Spleen (tissue), 11 donors: ENCODE results near the gene ZFHX2. TPM values are rescaled to one million over a fixed set of nuclear protein-coding genes. Genes with fewer than 3 reads are reported as not detected.

ENCODE experiments used
- DNase-seq: peaks from one replicate; pipeline ENCODE4 v3.0.0-alpha.2; 2020
- H3K27ac ChIP-seq, 8 donors: fragments of 200-600 bp; sonication (generic) in 7 of 8; 1 replicate in 4 of 8; 2 replicates in 4 of 8; pipeline versions ENCODE4 v1.5.0 to v1.8.0; 2016 to 2021; ENCODE audit warnings: inconsistent platforms in 4 of 8, mild to moderate bottlenecking in 4 of 8, moderate library complexity in 1 of 8
- H3K27me3 ChIP-seq, 7 donors: fragments of 200-600 bp; sonication (generic) in 6 of 7; replicated peaks in 1 of 7; 1 replicate in 4 of 7; 2 replicates in 3 of 7; pipeline versions ENCODE4 v1.5.0 to v1.8.0; 2016 to 2021; ENCODE audit warnings: inconsistent platforms in 3 of 7, mild to moderate bottlenecking in 1 of 7
- H3K36me3 ChIP-seq, 6 donors: fragments of 200-600 bp; sonication (generic) in 5 of 6; 1 replicate in 4 of 6; 2 replicates in 2 of 6; pipeline versions ENCODE4 v1.5.0 to v1.8.0; 2016 to 2021; ENCODE audit warnings: inconsistent platforms in 2 of 6
- H3K4me1 ChIP-seq, 6 donors: fragments of 200-600 bp; sonication (generic) in 5 of 6; 1 replicate in 3 of 6; 2 replicates in 3 of 6; pipeline versions ENCODE4 v1.5.0 to v1.8.0; 2016 to 2021; ENCODE audit warnings: inconsistent platforms in 3 of 6
- H3K4me3 ChIP-seq, 8 donors: fragments of 200-600 bp; sonication (generic) in 7 of 8; 1 replicate in 4 of 8; 2 replicates in 4 of 8; pipeline versions ENCODE4 v1.5.0 to v1.8.0; 2016 to 2021; ENCODE audit warnings: inconsistent platforms in 4 of 8, mild to moderate bottlenecking in 4 of 8, moderate library complexity in 2 of 8
- H3K9me3 ChIP-seq, 8 donors: fragments of 200-600 bp; sonication (generic) in 7 of 8; 1 replicate in 4 of 8; 2 replicates in 4 of 8; pipeline versions ENCODE4 v1.5.0 to v1.8.0; 2016 to 2021; ENCODE audit warnings: inconsistent platforms in 4 of 8
- CTCF ChIP-seq, 11 experiments: fragments of 200-600 bp in 7 of 11; fragments of 450-650 bp in 4 of 11; sonication (generic) in 4 of 11; IDR thresholded peaks in 8 of 11; conservative IDR thresholded peaks in 3 of 11; 1 replicate in 7 of 11; 2 replicates in 4 of 11; pipeline versions ENCODE4 v1.4.0 to v1.8.0; 2016 to 2021; ENCODE audit warnings: antibody characterized with exemption in 11 of 11, inconsistent platforms in 4 of 11, mild to moderate bottlenecking in 1 of 11
- POLR2A ChIP-seq, 3 donors: fragments of 450-650 bp; IDR thresholded peaks; one replicate each; pipeline ENCODE4 v1.5.1; 2017; ENCODE audit warnings: antibody characterized with exemption in 3 of 3, mild to moderate bottlenecking in 1 of 3
- POLR2AphosphoS5 ChIP-seq, 3 donors: sonication (generic); formaldehyde crosslinking; IDR thresholded peaks; one replicate each; pipeline ENCODE4 v1.5.1; 2017; ENCODE audit warnings: antibody characterized with exemption in 3 of 3
- WGBS, 5 donors: extraction: QIAGEN DNeasy Blood & Tissue Kit in 3 of 5; methylation state at CpG; one replicate each; pipeline versions ENCODE4 v1.1.5 to v1.1.7; 2013 to 2018; 5-methylcytosine and 5-hydroxymethylcytosine counted together
- intact Hi-C: fragments of 100-400 bp; cut with DNase I; formaldehyde crosslinking; loops from one replicate; pipeline ENCODE4 v1.15.0; 2023; ENCODE audit warnings: low total_unique reads
- polyA plus RNA-seq, 3 donors: library from polyadenylated mRNA; stranded (reverse); fragments of 200-250 nt; gene quantifications; one replicate each; pipeline ENCODE4 v1.2.1, GENCODE V29; 2013
- total RNA-seq, 7 donors: library from RNA; depleted of rRNA in 3 of 7; stranded (reverse); fragments of >200 nt in 3 of 7; fragmentation: NEBNext Ultra II Directional in 4 of 7; extraction: Animal tissue kit (Norgen Biotek cat#: 25700) in 4 of 7; gene quantifications; one replicate each; pipeline versions ENCODE4 v1.1.0 to v1.2.1, GENCODE V29; 2016 to 2021
- donor health status: healthy with polysubstance abuse.
- donor health status: DM: no; HTN: no; CAD: no; lungs with moderate emphysema.
- donor health status: DM: no; HTN: no; CAD: no.
- donor health status: Bipolar disorder and iron deficiency.
- donor health status: healthy.
- donor health status: DM: no; HTN: no; CAD: no.
- donor health status: DM: yes; HTN: yes; CAD: no.

ZFHX2 gene
- total and polyA plus RNA-seq, 10 donors = 0.09 to 2.9 (median 1.0) TPM

GRCh38 chr14:23547924-23548323, 3.6 kb downstream of the ZFHX2 start:
- TF ChIP-seq POLR2A (IDR thresholded peaks at IDR 0.05) (no peak), CTCF (IDR thresholded peaks at IDR 0.05 in 8 of 11, conservative IDR thresholded peaks at IDR 0.05 in 3 of 11) (no peak), POLR2AphosphoS5 (IDR thresholded peaks at IDR 0.05) (no peak)
- DNase-seq = no peak
- intact Hi-C loops = loop anchor here (5.0 kb wide), 1 partner anchor 76 kb away; no protein-coding TSS in a partner anchor
- H3K4me3 ChIP-seq = no peak overlapping the region
- H3K27me3 ChIP-seq = peaks cover 0 to 11% (median 0%) of the 10 kb centered on the region in 7 donors
- H3K36me3 ChIP-seq = no peaks in the 10 kb centered on the region
- H3K9me3 ChIP-seq = no peaks in the 10 kb centered on the region
- peak overlapping the region in 2 of 8 donors; percentile 14 to 22 for H3K27ac ChIP-seq
- 46 to 84% (median 59%) methylated on average over 2 of the region's 2 CpGs for WGBS, 5 donors
- H3K4me1 ChIP-seq = peaks cover 3 to 44% (median 21%) of the 10 kb centered on the region in 6 donors

GRCh38 chr14:23546450-23547035, 5.0 kb downstream of the ZFHX2 start:
- no peak for DNase-seq
- H3K36me3 ChIP-seq = no peaks in the 10 kb centered on the region
- no peaks in the 10 kb centered on the region for H3K9me3 ChIP-seq
- peak overlapping the region in 1 of 8 donors; percentile 8 for H3K27ac ChIP-seq
- no peak overlapping the region for H3K4me3 ChIP-seq
- TF ChIP-seq POLR2A (IDR thresholded peaks at IDR 0.05) = no peak
- no peak for TF ChIP-seq POLR2AphosphoS5 (IDR thresholded peaks at IDR 0.05)
- TF ChIP-seq CTCF (IDR thresholded peaks at IDR 0.05 in 8 of 11, conservative IDR thresholded peaks at IDR 0.05 in 3 of 11) = no peak
- peaks cover 0 to 11% (median 0%) of the 10 kb centered on the region in 7 donors for H3K27me3 ChIP-seq
- intact Hi-C loops = loop anchor here (5.0 kb wide), 1 partner anchor 74 kb away; no protein-coding TSS in a partner anchor
- H3K4me1 ChIP-seq = peaks cover 0 to 35% (median 14%) of the 10 kb centered on the region in 6 donors
- 76 to 86% (median 82%) methylated on average over 10 of the region's 10 CpGs for WGBS, 5 donors

GRCh38 chr14:23545740-23546365, 5.7 kb downstream of the ZFHX2 start:
- peaks cover 0 to 7% (median 0%) of the 10 kb centered on the region in 7 donors for H3K27me3 ChIP-seq
- DNase-seq = no peak
- TF ChIP-seq CTCF (IDR thresholded peaks at IDR 0.05 in 8 of 11, conservative IDR thresholded peaks at IDR 0.05 in 3 of 11) = no peak
- TF ChIP-seq POLR2A (IDR thresholded peaks at IDR 0.05) = no peak
- TF ChIP-seq POLR2AphosphoS5 (IDR thresholded peaks at IDR 0.05) = no peak
- intact Hi-C loops = loop anchor here (5.0 kb wide), 1 partner anchor 74 kb away; no protein-coding TSS in a partner anchor
- H3K27ac ChIP-seq = peak overlapping the region in 5 of 8 donors; percentile 8 to 48 (median 46)
- H3K9me3 ChIP-seq = no peaks in the 10 kb centered on the region
- no peaks in the 10 kb centered on the region for H3K36me3 ChIP-seq
- H3K4me3 ChIP-seq = no peak overlapping the region
- H3K4me1 ChIP-seq = peaks cover 0 to 29% (median 12%) of the 10 kb centered on the region in 6 donors
- whole genome bisulfite sequencing, 5 donors = 73 to 86% (median 83%) methylated on average over 4 of the region's 4 CpGs
